Cerebellar cortex (tissue), 1 donor: ENCODE results near the gene TFPI2.
"Not testable (repeated sequence)": the region's sequence is repeated elsewhere in the genome, so short reads cannot be mapped to it uniquely, and the experiment has no call there.

Experiments
- DNase-seq: peaks from one replicate; pipeline ENCODE4 v3.0.0-alpha.2; 2015; ENCODE audit warnings: low spot score

The TFPI2 gene, protein sequence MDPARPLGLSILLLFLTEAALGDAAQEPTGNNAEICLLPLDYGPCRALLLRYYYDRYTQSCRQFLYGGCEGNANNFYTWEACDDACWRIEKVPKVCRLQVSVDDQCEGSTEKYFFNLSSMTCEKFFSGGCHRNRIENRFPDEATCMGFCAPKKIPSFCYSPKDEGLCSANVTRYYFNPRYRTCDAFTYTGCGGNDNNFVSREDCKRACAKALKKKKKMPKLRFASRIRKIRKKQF

DNA sequence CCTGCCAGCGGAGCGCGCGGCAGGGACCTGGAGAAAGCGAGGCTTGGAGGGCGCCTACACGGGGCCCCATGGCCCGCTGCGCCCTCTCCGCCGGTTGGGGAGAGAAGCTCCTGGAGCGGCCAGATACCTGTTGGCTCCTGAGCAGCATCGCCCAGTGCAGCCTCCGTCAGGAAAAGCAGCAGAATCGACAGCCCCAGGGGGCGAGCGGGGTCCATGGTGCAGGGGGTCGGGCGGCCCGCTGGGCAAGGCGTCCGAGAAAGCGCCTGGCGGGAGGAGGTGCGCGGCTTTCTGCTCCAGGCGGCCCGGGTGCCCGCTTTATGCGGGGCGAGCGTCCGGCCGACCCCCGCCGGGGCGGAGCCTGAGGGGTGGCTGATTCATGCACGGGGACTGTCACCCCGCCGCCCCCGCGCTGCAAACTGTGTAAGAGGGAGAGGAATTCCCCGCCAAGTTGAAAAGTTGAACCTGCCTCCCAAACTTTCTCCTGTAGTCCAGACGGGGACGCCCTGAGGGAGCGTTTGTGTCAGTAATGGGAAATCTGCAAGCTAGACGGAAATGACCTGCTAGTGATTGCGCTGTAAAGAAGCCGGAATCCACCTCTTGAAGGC is at the start of gene TFPI2:
Gene TFPI2 (minus strand): TSS at position 290 of the 605 bp plus-strand sequence. CDS start 75 bp downstream, at position 215.
- DNase-seq: no peak

DNA sequence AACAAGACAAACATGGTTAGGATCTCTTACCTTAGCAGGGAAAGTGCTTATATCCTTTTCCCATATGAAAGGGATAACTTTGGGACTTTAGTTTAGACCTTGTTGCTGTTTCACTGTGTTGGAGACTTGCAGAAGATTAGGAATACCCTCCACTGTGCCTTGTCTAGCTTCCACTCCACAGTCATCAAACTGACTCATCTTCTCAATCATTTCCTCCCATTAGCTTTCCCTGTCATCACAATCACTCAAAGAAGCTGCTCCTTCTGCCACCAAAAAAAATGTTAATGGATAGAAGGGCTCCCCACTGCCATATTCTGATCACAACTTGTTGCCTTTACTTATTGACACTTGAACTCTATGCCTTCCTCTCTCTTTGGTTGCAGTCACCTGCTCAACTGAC is 47.7 kb upstream of the TFPI2 start:
- DNase-seq: no peak

DNA sequence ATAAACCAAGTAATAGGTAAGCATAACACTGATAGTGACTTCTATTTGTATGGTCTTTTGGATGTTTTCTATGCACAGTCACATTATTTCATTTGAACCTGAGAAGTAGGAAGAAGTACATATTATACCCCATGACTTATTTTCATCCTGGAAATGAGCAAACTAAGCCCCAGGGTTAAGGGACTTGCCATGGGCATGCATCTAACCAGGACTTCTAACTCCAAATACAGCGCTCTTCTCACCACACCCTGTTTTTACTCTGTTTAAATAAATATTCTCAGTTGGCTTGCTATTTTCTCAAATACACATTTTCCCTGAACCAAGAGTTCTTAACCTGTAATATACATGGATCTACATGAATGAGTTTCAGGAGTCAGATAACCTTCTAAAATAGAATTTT is 47.3 kb upstream of the TFPI2 start:
- DNase-seq: no peak

DNA sequence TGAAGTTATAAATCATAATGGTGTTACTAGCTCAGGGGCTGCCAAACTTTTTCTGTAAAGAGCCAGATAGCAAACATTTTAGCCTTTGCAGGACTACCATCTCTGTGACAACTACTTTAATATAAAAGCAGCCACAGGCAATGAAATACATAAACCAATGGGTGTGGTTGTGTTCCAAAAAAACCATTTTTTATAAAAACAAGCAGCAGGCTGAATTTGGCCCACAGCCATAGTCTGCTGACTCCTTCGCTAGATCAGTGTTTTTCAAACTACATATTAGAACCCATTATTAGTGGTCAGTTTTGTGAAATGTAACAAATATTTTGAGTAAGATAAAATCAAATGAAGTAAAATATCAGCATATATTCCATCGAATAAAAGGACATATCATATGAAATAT is 44.5 kb upstream of the TFPI2 start:
- no peak for DNase-seq

DNA sequence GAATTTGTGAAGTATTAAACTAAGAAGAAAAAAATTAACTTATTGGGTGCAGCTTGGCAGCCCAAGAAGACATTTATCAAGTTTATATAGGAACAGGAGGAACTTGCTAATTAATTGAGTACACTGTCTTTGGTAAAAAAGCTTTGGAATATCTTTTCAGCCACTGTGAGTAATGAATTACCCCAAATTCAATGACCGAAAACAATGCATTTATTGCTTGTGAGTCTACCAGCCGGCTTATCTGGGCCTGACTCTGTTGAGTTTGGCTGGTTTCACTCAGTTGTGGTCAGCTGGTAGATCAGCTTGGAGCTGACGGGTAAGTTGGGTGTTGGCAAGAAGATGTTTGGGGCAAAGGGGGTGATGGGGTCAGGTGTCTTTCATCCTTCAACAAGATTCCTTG is 42.6 kb upstream of the TFPI2 start:
- DNase-seq: no peak

DNA sequence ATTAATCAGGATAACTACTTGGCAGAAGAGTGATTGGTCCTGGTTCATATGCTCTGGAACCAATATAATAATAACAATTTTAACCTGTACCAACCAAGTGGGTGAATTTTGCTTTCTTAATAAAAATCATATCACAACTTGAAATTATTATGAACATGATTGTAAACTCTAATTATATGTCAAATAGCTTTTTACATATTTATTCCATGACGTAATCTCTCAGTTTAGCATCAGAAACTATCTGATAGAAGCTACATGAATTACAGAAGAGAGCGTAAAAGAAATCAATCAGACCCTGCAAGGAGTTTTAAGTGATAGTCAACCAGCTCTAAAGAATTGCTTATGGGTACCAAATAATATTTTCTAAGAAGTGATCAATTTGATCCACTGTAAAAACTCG is 41.1 kb upstream of the TFPI2 start:
- DNase-seq: no peak

DNA sequence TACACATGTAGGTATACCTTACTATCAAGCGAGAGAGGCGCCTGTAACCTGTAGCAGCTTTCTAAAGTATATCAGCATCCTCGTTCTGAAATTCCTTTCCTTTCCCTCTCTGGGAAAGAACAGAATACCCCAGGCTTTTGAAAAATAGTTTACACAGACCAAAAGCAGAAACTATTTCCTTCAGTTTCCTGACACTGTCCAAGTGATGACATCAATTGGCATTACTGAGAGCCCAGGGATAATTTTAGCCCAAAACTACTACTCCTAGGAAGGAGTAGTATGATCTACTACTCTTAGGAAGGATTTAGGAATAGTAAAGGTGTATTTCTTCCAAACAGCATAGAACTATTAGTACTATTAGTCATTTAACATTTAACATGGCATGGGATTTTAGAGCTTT is 37.0 kb upstream of the TFPI2 start:
- DNase-seq: no peak

DNA sequence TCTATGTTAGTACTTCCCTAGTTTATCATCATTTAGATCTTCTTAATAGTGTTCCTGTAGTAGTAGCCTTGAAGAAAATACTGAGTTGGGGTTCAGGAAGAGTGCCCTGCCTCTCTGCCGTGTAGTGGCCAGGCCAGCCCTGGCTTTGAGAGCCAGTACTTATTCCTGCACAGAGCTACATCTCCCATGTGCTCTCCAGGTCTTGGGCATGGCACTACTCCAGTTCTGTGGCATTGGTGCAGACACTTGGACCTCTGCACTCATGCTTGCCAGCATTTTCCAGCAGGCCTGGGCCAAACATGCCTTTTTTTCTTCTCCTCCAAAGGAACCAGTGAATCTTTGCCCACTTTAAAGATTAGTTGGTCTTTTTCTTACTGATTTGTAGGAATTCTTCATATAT is 36.2 kb upstream of the TFPI2 start:
- no peak for DNase-seq

DNA sequence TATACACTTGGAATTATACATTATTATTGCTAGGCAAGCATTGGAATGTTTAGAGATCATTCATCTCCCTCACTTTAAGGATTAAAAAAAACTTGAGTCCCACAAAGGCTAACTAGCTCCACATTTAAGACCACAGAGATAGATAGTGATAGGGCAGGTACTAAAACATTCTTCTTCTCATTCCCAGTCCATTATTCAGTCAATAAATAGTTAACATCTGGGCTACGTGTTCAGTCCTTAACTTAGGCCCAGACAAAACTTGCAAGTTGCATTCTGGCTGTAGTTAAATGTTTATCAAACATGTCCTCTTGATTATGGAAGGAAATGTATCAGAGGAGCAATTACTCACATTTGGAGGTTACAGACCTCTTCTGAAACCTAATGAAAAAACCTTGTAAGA is 33.4 kb upstream of the TFPI2 start:
- no peak for DNase-seq

DNA sequence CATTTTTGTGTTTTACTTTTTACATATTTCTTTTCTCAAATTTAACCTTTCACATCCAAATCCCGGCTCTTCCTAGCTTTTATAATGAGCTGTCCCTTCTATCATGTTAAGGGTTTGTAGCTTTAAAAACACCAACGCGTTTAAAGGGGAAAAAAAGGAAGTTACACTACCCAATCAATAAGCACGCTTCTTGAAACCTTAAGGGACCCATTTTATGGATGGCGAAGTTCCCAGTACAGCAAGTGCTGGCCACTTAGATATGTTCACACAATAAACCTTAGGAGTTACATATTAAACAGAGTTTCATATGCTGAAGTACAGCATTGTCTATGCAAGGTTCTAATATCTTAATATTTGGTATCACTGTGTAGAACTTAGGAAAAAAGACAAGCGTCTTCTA is 32.7 kb upstream of the TFPI2 start:
- no peak for DNase-seq

DNA sequence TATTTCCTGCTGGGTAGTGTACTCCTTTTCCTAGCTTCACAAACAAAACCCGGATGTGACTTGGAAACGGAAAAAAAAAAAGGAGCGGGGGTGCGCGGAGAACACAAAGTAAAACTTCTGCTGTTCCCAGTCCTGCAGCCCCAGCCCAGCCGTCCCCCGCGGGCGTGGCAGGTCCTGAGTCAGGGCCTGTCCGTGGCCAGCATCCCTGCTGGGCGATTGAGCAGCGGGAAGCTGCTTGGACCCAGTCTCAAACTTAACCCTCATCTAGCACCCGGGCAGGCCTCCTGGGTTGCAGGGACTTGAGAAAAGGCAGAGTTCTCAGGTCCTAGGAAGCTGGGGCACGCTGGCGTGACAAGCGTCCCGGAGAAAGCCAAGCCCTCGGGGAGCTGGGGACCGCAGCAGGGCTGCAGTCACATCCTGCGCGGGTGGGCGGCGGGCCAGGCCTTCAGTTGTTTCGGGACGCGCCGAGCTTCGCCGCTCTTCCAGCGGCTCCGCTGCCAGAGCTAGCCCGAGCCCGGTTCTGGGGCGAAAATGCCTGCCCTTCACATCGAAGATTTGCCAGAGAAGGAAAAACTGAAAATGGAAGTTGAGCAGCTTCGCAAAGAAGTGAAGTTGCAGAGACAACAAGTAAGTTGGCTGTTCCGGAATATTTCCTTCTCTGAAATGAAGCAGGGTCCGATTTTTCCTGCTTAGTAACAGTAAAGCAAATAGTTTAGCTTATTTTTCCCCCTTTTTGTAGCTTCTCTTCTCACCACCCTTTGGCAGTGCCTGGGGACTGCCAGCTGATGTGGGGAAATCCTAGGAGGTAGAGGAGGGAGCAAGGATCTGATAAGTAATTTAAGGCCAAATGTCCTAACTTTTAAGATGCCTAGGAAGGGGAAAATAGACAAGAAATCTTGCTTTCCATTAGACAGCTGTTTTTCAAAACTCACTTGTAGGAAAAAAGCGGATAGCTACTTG is 31.3 kb upstream of the TFPI2 start, which contains the start of gene GNG11:
Gene GNG11 (plus strand): TSS at position 129 of the 960 bp plus-strand sequence. CDS start 403 bp downstream, at position 532.
- peak; percentile 7 for DNase-seq

DNA sequence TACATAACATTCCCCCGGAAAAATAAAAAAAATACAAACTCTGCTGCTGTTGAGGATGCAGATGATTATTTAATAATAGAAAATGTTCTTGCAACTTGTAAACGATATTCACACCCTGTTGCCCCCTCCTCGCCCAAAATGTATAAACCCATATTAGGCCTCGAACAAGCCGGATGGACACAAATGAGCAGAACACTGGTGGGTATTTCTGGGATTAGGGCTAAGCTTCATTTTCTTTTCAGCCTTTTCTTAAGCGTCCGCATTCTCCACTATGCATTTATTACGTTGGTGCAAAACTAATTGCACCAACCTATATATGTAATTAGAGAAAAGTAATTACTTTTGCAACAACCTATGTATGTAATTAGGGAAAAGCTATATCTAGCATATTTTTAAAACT is 30.6 kb upstream of the TFPI2 start:
- no peak for DNase-seq

DNA sequence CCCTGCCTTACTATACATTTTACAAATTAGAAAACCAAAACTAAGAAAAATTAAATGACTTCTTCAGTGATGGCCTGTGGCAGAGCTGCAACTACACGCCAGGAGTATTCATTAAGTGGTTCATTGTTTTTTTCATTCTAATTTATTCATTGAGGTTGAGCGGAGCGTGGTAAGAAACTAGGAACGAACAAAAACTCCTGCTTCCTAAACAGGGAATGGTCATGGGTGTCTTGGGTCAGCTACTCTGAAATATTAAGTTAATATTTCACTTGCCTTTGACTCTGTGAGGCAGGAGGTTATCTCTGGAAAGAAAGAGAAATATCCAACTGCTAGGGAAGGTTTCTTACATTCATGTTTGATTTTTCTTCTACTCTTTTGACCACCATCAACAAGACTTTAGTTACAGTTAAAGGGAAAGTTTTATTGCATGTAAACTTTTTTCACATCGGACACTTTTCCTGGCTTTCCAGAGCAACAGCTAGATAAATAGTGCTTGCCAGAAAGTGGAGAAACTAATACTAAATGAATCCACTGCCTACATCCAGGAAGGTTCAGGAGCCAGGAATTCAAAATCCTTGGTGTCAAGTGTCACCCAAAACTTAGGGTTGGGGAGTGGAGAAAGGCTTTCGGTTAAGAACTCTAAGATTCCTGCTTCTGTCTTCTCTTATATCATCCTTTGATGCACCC is 30.1 kb upstream of the TFPI2 start:
- DNase-seq: no peak

DNA sequence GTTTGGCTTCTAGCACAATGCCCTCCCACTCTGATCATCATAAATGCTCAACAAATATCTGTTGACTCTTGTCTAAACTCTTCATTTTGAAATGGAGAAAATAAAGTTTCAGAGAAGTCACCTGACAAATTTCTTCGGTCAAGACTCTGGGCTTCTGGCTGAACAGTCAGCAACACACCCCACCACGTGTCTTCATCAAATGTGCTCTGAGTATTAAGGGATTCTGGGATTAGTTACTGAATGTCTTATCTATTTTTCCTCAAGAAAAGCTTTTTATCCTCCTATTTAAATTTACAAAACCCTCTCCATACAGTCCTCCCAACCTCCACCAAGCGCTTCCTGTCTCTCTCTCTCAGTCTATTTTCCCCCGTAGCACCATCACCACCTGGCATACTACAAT is 25.8 kb upstream of the TFPI2 start:
- DNase-seq: not testable (repeated sequence)

DNA sequence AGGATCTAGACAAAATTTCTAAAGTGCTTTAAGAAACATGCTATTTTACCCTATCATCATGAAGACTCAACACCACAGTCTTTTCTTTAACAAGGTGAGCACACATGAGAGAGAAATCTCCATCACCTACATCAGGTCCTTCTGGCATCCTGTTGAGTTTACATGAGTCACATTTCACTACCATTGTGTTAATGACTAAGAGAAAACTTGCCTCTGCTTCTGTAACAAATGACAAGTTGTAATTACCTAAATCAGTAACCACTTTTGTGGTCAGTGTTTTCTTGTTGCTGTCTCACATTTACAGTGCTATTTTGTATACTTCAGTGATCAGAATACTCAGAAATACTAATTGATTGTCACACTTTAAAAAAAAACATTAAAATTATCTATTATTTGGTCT is 25.3 kb upstream of the TFPI2 start:
- DNase-seq: not testable (repeated sequence)

DNA sequence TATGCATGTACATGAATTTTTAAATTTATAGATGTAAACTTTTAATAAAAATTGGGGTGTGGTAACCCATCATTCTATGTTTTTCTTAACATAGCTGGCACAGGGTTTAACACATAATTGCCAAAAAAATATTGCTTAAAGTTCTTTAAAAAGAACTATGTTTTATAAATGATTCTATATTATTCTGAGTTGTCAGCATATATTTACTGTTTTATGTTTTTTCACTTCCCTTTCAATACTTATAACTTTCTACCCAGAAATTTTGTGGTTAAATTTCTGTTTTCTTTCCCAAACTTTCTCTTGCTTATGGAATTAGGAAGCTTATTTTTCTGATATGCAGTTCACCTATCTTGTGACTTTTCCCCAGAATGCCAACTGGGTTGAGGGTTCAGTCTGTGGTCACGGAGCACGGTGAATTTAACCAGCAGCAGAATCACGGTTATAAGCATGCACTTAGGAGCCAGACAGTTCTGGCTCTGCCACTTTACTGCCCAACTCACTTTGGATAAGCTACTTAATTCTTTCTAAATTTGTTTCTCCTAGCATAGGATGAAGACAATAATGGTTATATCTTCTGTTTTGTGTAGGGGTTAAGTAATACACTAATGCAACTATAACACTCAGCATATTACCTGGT is 24.8 kb upstream of the TFPI2 start:
- DNase-seq: not testable (repeated sequence)

DNA sequence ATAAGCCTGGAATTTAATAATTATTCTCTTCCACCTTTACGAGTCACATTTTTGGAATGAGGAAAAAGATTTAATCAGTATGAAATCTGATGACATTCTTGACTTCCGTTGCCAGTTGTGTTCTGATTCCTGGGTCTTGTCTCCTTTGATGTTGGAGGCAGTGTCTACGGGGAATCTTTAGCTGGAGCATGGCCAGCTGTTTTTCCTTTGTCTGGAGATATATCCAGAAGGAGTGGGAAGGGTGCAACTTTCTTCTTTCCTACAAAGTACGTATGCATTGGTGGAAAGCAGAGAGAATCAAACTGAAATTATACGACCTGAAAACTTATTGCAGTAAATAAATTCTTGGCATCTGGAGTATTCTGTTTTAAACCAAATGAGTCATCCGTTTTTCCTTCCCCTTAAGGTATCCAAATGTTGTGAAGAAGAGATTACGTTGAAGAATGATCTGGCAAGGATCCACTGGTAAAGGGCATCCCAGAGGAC is 24.1 kb upstream of the TFPI2 start:
- DNase-seq: no peak

DNA sequence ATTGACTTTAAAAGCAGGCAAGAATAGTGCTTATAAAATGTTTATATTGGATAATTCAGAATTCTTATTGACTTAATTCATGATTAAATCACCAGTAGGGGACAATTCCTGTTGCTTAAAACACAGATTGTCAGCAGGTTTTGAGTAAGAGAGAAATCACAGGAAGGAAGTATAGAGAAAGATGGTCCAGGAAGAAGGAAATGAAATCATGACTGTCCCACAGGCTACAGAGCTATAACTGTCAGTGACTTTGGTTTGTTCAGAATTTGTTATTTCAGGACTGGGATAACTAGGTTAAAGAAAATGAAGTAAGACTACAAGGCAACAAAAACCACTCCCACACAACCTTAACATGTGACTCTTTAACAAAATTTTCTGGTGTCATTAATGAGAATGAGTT is 22.6 kb upstream of the TFPI2 start:
- DNase-seq: no peak

DNA sequence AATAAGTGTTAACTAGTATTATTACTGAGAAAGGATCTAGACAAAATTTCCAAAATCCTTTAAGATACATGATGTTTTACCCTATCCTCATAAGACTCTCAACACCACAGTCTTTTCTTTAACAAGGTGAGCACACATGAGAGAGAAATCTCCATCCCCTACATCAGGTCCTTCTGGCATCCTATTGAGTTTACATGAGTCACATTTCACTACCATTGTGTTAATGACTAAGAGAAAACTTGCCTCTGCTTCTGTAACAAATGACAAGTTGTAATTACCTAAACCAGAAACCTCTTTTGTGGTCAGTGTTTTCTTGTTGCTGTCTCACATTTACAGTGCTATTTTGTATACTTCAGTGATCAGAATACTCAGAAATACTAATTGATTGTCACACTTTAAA is 21.1 kb upstream of the TFPI2 start:
- not testable (repeated sequence) for DNase-seq

DNA sequence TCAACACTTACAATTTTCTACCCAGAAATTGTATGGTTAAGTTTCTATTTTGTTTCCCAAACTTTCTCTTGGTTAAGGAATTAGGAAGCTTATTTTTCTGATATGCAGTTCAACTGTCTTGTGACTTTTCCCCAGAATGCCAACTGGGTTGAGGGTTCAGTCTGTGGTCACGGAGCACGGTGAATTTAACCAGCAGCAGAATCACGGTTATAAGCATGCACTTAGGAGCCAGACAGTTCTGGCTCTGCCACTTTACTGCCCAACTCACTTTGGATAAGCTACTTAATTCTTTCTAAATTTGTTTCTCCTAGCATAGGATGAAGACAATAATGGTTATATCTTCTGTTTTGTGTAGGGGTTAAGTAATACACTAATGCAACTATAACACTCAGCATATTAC is 20.7 kb upstream of the TFPI2 start:
- not testable (repeated sequence) for DNase-seq
